Osteoblast (primary cell): ENCODE measurements around the gene NEK1. TPM values are rescaled to one million over a fixed set of nuclear protein-coding genes. Genes with fewer than 3 reads are reported as not detected.

Experiments
- DNase-seq: peaks from one replicate; pipeline ENCODE4 v3.0.0; 2011; ENCODE audit warnings: low spot score, mixed read lengths; ENCODE audit not compliant: insufficient read length; ENCODE audit errors: missing footprints
- H2AFZ ChIP-seq: 2 replicates; pipeline ENCODE4 v1.6.0; 2011; ENCODE audit warnings: mild to moderate bottlenecking, low read length
- H3K27ac ChIP-seq: 2 replicates; pipeline ENCODE4 v1.5.1; 2011; ENCODE audit warnings: mild to moderate bottlenecking, low read depth, low read length, moderate library complexity
- H3K27me3 ChIP-seq: 2 replicates; pipeline ENCODE4 v1.6.0; 2012; ENCODE audit warnings: mild to moderate bottlenecking, control low read depth, inconsistent platforms, low read length, moderate library complexity; ENCODE audit not compliant: insufficient read depth
- H3K36me3 ChIP-seq: 2 replicates; pipeline ENCODE4 v1.5.1; 2011; ENCODE audit warnings: mild to moderate bottlenecking, low read length, control low read depth, moderate library complexity; ENCODE audit not compliant: insufficient read depth
- H3K4me1 ChIP-seq: 2 replicates; pipeline ENCODE4 v1.5.1; 2011; ENCODE audit warnings: mild to moderate bottlenecking, low read length, control low read depth, moderate library complexity; ENCODE audit not compliant: insufficient read depth
- H3K4me2 ChIP-seq: 2 replicates; pipeline ENCODE4 v1.6.0; 2011; ENCODE audit warnings: mild to moderate bottlenecking, low read length; ENCODE audit not compliant: insufficient read depth
- H3K4me3 ChIP-seq: fragments of 200-600 bp; sonication (generic); 3 replicates; pipeline ENCODE4 v1.5.1; 2012; ENCODE audit warnings: mild to moderate bottlenecking, low read length, inconsistent platforms; ENCODE audit not compliant: insufficient read depth
- H3K79me2 ChIP-seq: 2 replicates; pipeline ENCODE4 v1.6.0; 2012; ENCODE audit warnings: mild to moderate bottlenecking, low read length, control low read depth, inconsistent platforms; ENCODE audit not compliant: insufficient read depth
- H3K9me3 ChIP-seq: 2 replicates; pipeline ENCODE4 v1.5.1; 2011; ENCODE audit warnings: low read depth, low read length, control low read depth
- H4K20me1 ChIP-seq: 2 replicates; pipeline ENCODE4 v1.6.0; 2012; ENCODE audit warnings: mild to moderate bottlenecking, low read length, control low read depth; ENCODE audit not compliant: insufficient read depth
- CTCF ChIP-seq: IDR thresholded peaks from 2 replicates; pipeline ENCODE4 v1.5.1; 2011; ENCODE audit warnings: mild to moderate bottlenecking, low read depth, low read length, moderate library complexity; ENCODE audit errors: extremely low read depth
- total RNA-seq: library from RNA; depleted of rRNA; stranded (reverse); fragments of >200 nt; gene quantifications from 2 replicates; pipeline ENCODE4 v1.2.3, GENCODE V29; 2012

The NEK1 gene
- total RNA-seq, 1 donor, result 9.8 TPM

- Histone ChIP-seq H3K9me3 (no peaks in the 10 kb centered on the region), H3K36me3 (no peaks in the 10 kb centered on the region), H3K4me3 (no peak overlapping the region), H3K27ac (peak overlapping the region; percentile 4), H3K27me3 (no peaks in the 10 kb centered on the region), H2AFZ (no peak overlapping the region), H3K4me1 (peaks cover 11% of the 10 kb centered on the region), H3K4me2 (no peak overlapping the region), H3K79me2 (peaks cover 49% of the 10 kb centered on the region), H4K20me1 (no peaks in the 10 kb centered on the region)
- TF ChIP-seq CTCF, result no peak
- DNase-seq, result no peak
Observed at GRCh38 chr4:169657470-169658107, 45.2 kb upstream of the NEK1 start.

DNA sequence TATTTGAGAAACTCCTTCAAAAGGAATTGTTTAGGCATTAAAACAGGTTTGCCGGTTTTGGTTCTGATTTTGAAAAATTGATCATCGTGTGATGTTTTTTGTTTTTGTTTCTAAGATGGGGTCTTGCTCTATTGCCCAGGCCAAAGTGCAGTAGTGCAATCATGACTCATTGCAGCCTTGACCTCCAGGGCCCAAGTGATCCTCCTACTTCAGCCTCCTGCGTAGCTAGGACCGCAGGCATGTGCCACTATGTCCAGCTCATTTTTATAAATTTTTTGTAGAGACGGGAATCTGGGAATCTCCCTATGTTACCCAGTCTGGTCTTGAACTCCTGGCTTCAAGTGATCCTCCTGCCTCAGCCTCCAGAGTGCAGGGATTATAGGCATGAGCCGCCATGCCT, 43.0 kb upstream of the NEK1 start:
- Histone ChIP-seq H3K4me1 (peaks cover 11% of the 10 kb centered on the region), H4K20me1 (no peaks in the 10 kb centered on the region), H2AFZ (no peak overlapping the region), H3K4me3 (no peak overlapping the region), H3K4me2 (no peak overlapping the region), H3K27me3 (no peaks in the 10 kb centered on the region), H3K9me3 (no peaks in the 10 kb centered on the region), H3K36me3 (no peaks in the 10 kb centered on the region), H3K79me2 (peaks cover 48% of the 10 kb centered on the region), H3K27ac (no peak overlapping the region)
- no peak for TF ChIP-seq CTCF
- DNase-seq, result no peak

- H3K27ac ChIP-seq, result no peak overlapping the region
- H2AFZ ChIP-seq, result no peak overlapping the region
- peaks cover 45% of the 10 kb centered on the region for H3K79me2 ChIP-seq
- no peaks in the 10 kb centered on the region for H3K27me3 ChIP-seq
- no peak for TF ChIP-seq CTCF
- no peaks in the 10 kb centered on the region for H4K20me1 ChIP-seq
- no peaks in the 10 kb centered on the region for H3K36me3 ChIP-seq
- H3K4me1 ChIP-seq, result no peaks in the 10 kb centered on the region
- H3K9me3 ChIP-seq, result no peaks in the 10 kb centered on the region
- DNase-seq, result no peak
- no peak overlapping the region for H3K4me2 ChIP-seq
- no peak overlapping the region for H3K4me3 ChIP-seq
Observed at GRCh38 chr4:169652535-169652934, 40.2 kb upstream of the NEK1 start.

GRCh38 chr4:169650227-169650936, 38.0 kb upstream of the NEK1 start:
- H3K79me2 ChIP-seq, result peaks cover 31% of the 10 kb centered on the region
- no peak overlapping the region for H3K27ac ChIP-seq
- H3K4me2 ChIP-seq, result no peak overlapping the region
- no peak overlapping the region for H2AFZ ChIP-seq
- TF ChIP-seq CTCF, result no peak
- H3K4me1 ChIP-seq, result no peaks in the 10 kb centered on the region
- H3K27me3 ChIP-seq, result no peaks in the 10 kb centered on the region
- H3K36me3 ChIP-seq, result no peaks in the 10 kb centered on the region
- H3K9me3 ChIP-seq, result no peaks in the 10 kb centered on the region
- no peak for DNase-seq
- no peak overlapping the region for H3K4me3 ChIP-seq
- no peaks in the 10 kb centered on the region for H4K20me1 ChIP-seq
